TTC549 (cell line): ENCODE results near the gene SH2D3C.
"Not testable (repeated sequence)": the region's sequence is repeated elsewhere in the genome, so short reads cannot be mapped to it uniquely, and the experiment has no call there.

Experiments used
- FAIRE-seq: peaks from 2 replicates; lab custom pipeline; 2012; peaks lifted over from hg19 to GRCh38; lab: Jason Lieb, UNC

SH2D3C gene

DNA sequence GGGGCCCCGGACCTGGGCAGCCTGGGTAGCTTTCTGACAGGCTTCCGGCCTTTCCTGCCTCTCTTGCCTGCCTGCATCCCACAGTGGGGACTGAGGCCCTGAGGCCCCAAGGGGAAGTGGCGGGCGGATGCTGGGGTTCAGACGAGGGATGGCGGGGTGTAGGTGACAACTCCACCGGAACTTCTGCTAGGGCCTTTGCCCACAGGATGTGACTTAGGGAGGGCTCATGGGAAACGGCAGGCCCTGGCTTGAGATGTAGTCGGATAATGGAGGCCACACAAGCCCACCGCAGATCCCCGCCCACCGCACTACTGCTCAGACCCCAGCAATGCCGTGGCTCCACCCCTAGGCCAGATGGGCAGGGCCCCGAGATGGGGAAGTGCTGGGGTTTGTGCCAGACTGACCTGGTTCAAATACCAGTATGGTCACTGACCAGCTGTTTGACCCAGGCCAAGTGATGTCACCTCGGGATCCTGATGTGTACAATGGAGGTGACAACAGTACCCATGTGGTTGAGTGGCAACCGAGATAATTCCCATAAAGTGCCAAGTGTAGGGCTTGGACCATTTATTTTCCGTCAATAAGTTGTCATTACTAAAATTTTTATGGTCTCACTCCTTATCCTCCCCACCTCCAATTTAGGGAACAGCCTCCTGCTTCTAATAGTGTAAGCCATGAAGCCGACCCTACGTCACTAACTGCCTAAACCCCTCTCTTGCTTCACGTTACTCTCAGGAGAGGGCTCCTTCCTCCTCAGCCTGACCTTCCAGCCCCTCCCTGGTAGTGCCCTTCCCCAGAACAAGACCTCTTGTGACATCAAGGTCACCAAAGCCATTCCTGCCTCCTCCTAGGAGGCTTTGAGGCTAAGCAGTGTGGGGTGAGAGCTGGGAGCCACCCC, 4.9 kb upstream of the SH2D3C start:
- FAIRE-seq: no peak

DNA sequence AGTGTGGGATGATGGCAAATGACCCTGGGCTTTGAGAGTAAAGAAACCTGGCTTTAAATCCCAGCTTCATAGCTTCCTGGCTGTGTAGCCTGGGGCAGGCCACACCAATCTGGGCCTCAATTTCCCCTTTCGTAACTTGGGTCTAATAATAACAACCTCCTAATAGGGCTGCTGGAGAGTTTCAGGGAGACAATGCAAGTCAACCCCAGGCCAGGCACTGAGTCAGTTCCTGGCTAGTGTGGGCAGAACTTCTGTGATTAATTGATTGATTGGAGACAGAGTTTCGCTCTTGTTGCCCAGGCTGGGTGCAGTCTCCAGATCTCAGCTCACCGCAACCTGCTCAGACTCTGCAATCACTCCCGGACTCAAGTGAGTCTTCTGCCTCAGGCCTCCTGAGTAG, 3.3 kb upstream of the SH2D3C start:
- no peak for FAIRE-seq

DNA sequence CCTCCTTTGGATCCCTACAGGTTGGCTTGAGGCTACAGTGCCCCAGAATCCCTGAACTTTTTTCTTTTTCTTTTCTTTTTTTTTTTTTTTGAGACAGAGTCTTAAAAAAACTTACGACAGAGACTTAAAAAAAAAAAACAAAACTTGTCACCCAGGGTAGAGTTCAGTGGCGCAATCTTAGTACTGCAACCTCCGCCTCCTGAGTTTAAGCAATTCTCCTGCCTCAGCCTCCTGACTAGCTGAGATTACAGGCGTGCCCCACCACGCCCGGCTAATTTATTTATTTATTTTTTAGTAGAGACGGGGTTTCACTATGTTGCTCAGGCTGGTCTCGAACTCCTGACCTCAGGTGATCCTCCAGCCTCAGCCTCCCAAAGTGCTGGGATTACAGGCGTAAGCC, 2.4 kb upstream of the SH2D3C start:
- not testable (repeated sequence) for FAIRE-seq

DNA sequence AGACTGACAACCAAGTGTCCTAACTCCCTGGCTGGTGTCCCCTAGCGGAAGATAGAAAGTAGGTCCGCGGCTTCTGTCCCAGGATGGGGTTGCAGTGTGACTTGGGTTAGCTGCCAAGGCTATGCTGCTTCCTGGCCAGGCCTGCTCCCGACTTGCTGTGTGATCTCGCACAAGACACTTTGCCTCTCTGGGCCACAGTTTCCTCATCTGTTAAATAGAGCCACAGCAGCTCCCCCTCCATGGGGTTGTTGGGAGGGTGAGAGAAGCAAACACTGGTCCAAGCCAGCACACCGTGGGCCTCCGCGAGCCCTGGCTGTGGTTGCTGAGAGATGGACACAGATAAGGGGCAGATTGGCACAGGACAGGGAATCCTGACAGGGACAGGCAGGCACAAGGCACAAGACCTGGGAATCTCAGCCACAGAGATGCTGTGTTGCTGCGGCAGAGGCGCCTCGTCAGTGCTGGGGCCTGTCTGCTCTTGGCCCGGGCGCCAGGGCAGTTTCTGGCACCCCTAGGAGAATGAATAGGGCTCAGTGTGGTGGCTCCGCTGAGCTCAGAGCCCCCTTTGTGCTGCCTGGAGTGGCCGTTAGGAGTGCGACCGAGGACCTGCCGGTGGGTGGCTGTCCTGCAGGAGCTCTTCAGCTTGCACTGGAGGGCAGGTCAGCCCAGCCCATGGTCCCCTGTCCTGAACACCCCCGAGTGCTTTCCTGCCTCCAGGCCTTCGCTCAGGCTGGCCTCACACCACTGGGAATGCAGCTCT, 1.8 kb upstream of the SH2D3C start:
- no peak for FAIRE-seq

DNA sequence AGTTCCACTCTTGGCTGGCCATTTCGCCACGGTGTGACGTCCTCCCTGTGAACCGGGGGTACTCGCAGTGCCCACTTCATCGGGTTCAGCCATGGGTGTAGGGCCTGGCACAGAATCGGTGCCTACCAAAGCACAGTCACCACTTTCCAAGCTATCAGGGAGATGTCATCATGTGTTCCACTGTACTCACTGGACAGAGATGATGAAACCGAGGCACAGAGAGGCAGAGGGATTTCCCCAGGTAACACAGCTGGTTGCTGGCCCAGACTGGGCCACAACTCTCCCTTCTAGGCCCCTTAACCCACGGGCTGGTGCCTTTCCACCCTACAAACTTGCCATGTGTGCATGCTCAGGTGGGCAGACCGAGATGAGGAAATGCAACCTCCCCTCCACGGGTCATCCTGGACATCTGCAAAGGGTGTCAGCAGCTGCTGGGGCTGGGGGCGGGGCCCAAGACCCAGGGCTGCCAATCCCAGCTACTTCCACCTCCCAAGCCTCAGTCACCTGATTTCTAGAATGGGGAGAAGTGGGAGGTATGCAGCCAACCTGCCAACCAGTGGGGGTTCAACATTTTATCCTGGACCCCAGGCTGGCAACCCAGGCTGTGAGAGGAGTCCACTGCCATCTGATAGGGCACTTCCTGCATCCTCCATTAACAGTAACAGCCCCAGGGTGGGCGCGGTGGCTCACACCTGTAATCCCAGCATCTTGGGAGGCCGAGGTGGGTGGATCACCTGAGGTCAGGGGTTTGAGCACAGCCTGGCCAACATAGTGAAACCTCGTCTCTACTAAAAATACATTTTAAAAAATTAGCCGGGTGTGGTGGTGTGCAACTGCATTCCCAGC, 893 bp upstream of the SH2D3C start:
- FAIRE-seq: no peak

DNA sequence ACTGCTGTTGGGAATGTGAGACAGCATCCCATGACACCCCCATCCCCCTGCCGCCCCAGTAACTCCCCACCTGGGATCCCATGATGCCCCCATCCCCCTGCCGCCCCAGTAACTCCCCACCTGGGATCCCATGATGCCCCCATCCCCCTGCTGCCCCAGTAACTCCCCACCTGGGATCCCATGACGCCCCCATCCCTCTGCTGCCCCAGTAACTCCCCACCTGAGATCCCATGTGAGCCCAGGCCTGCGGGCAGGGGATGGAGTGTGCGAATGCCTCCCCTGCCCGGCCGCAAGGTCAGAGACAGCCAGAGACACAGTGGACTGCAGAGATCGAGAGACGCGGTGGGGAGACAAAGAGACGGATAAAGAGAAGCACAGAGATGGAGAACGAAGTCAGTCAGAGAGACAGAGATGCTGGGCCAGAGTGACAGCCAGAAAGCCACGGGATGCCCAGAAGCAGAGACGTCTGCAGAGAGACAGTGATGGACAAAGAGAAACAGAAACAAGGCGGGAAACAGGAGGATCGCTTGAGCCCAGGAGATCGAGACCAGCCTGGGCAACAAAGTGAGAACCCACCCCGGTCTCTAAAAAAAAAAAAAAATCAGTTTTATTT, 992 bp downstream of the SH2D3C start:
- FAIRE-seq: no peak

DNA sequence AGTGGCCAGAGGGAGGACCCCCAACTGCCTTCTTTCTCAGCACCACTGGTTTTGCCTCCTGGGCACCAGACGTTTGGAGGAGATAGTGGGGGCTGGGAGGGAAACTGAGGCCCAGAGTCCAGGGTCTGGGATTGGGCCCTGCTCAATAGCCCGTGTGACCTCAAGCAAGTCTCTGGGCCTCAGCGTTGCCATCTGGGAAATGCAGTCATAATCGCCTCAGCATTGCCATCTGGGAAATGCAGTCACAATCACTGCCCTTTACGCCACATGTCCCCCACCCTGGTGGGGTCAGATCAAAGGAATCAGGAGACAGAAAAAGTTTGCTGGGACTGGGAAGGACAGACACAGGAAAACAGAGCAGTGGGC, 1.6 kb downstream of the SH2D3C start:
- no peak for FAIRE-seq

DNA sequence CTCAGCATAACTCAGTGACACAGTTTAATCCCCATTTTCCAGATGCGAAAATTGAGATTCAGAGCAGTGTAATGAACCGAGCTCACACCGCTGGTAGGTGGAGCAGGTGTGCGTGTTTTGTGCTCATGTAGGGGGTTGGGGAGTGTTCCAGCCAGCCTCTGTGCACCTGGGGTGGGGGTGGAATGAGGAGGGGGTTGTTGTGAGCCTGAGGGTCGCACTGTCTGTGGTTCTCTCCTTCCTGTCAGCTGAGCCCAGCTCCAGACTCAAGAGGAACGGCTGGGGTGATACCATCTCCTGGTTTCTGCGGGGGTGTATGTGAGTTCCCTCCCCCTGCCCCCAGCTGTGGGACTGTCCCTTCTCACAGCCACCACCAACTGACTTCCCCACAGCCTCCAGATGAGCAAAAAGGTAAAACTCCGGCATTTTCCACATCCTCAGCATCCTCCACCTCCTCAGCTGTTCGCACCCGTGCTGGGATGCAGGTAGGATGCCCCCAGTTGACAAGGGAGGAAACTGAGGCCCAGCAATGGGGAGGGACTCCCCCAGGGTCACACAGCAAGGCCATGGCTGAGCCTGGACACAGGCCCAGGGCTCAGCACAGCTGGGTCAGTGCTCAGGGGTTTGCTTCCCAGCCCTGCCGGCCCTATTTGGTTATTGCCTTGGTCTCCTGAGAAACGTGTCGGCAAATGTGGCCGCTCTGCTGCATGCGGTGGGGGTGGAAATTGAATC, 2.1 kb downstream of the SH2D3C start:
- FAIRE-seq: no peak

DNA sequence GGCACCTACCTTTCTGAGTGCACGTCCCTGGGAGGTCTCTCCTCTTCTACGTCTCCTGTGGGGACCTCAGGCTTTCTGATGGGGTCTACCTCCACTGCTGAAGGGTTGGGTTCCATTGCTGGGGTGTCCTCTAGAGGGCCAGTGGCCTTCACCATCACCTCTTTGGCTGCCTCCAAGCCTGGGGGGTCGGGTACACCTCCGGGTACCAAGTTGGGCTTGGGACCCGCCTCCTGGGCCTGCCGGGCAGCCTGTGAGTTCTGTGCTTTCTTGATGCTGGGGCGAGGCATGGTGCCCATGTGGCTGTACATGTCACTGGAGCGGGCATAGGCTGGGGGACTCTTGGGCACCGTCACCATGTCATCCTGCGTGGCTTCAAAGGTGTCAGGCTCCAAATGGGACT, 4.5 kb downstream of the SH2D3C start:
- FAIRE-seq: no peak

DNA sequence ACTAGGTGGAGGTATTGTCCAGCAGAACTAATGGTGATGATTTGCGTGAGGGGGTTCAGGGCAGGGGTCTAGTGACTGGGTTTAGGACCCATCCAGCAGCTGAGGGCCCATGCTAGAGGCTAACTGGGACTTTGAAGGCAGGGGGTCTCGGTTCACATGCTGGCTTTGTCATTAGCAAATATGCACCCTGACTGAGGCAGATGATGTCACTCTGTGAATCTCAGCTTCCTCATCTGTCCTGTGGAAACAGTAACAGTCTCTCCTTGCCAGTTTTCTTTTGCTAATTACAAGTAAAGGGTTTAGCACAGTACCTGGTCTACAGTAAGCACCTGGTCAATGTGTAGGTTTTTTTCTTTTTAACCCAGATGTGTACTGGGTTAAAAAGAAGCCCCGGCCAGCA, 5.2 kb downstream of the SH2D3C start:
- FAIRE-seq: no peak

DNA sequence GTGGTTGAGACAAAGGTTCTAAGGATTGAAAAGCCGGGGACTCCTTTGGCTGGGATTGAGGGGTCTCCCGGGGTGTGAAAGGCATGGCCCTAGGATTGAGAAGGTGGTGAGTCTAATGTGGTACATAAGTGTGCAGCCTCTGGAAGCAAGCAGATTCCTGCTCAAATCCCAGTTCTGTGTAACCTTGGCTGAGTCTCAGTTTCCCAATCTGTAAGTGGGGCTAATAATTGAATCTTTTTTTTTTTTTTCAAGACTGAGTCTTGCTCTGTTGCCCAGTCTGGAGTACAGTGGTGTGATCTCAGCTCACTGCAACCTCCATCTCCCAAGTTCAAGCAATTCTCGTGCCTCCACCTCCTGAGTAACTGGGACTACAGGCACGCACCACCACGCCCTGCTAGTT, 5.9 kb downstream of the SH2D3C start:
- FAIRE-seq: no peak

DNA sequence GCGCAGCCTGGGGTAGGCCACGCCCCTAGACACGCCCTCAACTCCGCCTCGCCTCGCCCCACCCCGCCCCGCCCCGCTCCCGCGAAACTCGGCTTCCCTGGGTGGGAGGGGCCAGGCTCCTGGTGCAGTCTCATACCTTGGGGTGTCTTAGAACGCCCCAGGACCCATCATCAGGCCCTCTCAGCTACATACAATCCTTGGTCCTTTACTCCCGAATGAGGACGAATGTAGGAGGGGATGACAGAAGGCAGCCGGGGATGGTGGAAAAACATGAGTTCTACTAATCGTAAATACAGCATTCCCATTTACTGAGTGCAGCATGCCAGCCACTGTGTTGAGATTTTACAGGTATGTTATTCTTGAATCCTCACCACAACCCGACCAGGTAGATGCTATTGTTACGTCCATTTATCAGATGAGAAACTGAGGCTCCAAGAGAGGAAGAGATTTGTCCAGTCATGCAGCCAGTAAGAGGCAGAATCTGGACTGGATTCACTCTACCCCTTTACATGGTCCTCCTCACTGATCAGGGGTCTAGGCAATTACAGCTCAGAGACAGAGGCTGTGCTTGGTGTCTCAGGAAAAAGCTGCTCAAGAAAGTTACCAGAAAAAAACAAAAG, 6.8 kb downstream of the SH2D3C start:
- no peak for FAIRE-seq

DNA sequence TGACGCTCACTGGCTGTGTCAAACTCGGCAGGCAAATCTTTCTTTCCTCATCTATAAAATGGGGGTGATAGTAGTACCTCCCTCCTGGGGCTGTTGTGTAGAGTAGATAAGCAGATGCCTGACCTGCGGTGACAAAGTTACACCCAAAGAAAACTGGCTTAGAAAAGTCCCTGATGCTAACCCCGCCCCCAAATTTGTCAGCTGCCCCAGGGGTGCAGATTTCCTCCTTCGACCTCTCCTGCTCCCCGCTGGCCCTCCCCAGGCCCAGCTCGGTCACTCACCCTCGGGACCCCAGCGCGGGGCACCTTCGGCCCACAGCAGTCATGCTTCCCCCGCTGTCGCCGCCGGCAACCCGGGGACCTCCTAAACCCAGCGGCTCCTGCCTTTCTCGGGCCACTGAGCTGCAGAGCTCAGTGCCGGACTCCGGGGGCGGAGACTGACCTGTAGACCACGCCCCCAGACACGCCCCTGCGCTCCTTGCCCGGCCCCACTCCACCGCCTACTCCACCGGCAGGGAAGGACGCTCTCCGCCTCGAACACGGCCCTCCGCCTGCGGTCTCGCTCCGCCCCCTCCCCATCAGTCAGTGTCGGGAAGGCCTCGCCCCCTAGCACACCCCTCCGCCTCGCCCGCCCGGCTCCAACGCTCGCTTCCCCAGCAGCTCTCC, 7.4 kb downstream of the SH2D3C start:
- FAIRE-seq: peak; percentile 63

DNA sequence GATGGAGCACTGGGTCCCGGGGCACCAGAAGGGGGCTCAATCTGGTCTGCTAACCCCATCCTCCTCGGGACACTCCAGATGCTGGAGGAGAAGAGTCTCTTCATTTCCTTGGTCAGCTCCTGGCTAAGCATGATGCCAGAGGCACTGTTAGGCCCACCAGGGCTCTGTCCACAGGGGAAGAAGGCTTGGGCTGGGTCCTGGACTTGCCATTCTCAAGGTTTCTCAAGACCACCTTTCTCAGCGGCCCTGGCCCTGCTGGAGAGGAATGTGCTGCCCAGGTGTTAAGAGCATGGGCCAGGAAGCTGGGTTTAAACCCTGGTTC, 7.9 kb downstream of the SH2D3C start:
- FAIRE-seq: no peak

DNA sequence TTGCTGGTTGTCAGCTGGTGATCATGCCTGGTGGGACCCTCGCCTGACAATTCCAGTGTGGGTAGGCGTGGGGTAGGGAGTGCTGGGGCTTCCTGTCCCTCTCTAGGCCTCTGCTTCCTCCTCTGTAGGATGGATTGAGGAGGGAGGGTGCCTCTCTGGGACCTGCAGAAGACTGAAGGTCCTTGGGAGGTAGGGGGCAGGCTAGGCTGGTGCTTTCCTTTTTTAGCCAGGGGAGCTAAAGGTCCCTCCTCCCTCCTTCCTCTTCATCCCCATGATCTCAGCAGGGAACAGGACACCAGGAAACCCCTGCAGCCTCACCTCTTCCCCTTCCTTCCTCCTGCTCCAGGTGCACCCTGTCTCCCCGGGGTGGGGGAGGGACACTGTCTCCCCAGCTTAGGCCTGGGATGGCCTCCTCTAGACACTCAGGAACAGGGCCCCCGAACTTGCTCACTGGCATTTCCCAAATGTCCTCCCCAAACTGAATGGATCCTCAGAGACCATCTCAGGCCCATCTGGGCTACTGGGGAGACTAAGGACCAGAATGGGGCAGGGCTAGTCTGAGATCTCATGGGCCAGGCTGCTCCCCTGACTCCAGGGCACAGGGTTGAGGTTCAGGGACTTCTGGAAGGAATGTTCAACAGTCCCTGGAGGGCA, 8.4 kb downstream of the SH2D3C start:
- no peak for FAIRE-seq

DNA sequence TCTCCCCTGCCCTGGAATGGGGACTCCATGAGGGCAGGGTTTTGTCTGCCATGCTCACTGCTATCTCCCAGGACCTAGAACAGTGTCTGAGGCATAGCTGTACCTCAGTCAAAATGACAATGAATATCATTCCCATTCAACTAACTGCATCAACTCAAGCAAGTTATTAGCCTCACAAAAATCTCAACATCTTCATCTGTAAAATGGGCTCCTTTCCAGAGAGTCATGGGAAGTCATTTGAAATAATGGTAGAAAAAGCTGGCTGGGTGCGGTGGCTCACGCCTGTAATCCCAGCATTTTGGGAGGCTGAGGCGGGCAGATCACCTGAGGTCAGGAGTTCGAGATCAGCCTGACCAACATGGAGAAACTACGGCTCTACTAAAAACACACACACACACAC, 9.4 kb downstream of the SH2D3C start:
- no peak for FAIRE-seq

DNA sequence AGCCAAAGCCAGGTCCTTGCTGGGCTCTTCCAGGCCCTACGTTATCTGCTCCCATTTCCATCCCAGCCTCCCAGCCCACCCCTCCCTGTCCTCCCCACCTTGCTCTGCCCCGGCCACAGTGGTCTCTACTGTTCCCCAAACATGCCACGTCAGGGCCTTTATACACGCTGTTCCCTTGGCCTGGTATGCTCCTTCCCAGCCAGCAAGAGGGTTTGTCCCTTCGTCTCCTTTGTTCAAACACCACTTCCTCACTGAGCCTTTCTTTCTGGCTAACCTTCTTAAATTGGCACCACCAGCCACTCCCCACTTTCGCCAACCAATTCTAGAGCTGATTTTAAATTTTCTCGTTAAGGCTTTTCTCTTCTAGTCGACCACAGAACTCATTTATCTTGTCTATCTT, 9.8 kb downstream of the SH2D3C start:
- FAIRE-seq: no peak

DNA sequence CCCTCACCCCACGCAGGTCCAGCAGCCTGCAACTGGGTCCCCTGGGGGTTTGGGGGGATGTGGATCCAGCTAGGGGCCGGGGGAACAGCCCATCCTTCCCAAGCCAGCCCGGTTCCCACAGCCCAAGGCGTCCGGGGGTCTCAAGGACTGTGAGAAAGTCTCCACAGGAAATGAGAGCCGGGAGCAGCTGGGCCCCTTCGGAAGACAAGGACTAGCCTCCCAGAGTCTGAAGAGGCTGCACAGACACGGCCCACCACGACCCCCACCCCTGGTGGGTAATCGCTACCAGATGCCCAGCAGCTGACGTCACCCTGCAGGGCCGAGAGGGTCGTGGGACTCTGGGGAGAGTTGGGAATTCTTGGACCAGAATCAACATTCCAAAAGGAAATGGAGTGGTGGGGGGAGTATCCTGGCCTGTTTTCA, 10.5 kb downstream of the SH2D3C start:
- no peak for FAIRE-seq

DNA sequence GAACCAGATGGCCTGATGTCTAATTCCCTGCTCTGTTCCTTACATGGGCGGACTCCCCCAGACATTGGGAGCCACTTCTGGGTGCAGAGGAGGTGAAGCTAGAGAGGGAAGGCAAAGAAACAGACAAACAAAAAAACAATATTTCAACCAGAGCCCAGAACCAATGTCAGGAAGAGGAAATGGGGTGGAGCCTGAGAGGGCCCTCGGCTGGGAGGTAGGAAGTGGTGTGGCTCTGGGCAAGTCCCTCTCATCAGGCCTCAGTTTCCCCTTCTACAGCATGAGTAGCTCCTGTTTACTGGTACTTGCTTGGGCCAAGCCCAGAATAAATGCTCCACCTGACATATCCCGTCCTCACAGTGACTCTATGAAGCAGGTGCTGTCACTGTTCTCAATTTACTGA, 11.1 kb downstream of the SH2D3C start:
- FAIRE-seq: no peak

DNA sequence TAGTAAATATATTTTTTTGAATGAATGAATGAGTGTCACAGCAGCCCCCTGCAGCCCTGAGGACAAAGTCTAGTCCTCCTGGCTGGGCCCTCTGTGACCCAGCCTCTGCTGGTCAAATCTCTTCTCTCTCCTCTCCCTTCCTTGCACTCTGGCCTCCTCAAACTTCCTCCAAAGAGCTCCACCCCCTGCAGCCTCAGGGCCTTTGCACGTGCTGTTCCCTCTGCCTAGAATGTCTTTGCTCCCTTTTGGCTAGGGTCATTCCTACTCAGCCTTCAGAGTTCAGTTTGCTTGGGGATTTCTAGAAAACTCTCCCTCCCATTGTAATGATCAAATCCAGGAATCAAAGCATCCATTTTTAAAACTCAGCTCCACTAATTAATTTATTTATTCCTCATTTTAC, 13.0 kb downstream of the SH2D3C start:
- no peak for FAIRE-seq
